A549 (cell line): Measurements from ENCODE around the gene ACSF3. TPM values are rescaled to one million over a fixed set of nuclear protein-coding genes. Genes with fewer than 3 reads are reported as not detected.

Experiments used
- ATAC-seq, 2 experiments: fragments of 200-7000 bp in 1 of 2; fragments of >200 bp in 1 of 2; cut with Nextera tagmentation in 1 of 2; cut with Tn5 transposase in 1 of 2; 3 replicates each; pipeline versions ENCODE4 v1.8.0 to v1.9.1; 2018 to 2020; ENCODE audit warnings: mild to moderate bottlenecking in 1 of 2, moderate library complexity in 1 of 2
- CTCF ChIA-PET: fragments of 300-600 bp; sonication (Branson Sonifier 250); formaldehyde crosslinking; extraction: SDS; loops from one replicate; lab custom pipeline; 2021; ENCODE audit warnings: antibody characterized with exemption, inconsistent platforms; lab: Yijun Ruan, JAX
- POLR2A ChIA-PET: fragments of 350-600 bp; formaldehyde crosslinking; extraction: SDS; loops from one replicate; lab custom pipeline; 2021; ENCODE audit warnings: antibody characterized with exemption, inconsistent platforms; lab: Yijun Ruan, JAX
- DNase-seq, 2 experiments: peaks; one replicate each; pipeline versions ENCODE4 v3.0.0 to v3.0.0-alpha.2; 2011 to 2016; ENCODE audit warnings: low read depth in 1 of 2, low spot score in 1 of 2
- FAIRE-seq: peaks from 2 replicates; lab custom pipeline; 2011; peaks lifted over from hg19 to GRCh38; lab: Jason Lieb, UNC
- H3K27ac ChIP-seq, 2 experiments: fragments of >200 bp; sonication (Bioruptor Twin); formaldehyde crosslinking; 3 replicates each; pipeline ENCODE4 v1.5.1; 2016 to 2017
- H3K4me1 ChIP-seq: fragments of >200 bp; sonication (Bioruptor Twin); formaldehyde crosslinking; 3 replicates; pipeline ENCODE4 v1.6.1; 2016
- H3K4me2 ChIP-seq: fragments of >200 bp; sonication (Bioruptor Twin); formaldehyde crosslinking; 3 replicates; pipeline ENCODE4 v1.6.1; 2016
- H3K4me3 ChIP-seq: fragments of >200 bp; sonication (Bioruptor Twin); formaldehyde crosslinking; 3 replicates; pipeline ENCODE4 v1.5.1; 2016
- H3K9me3 ChIP-seq: fragments of >200 bp; sonication (Bioruptor Twin); formaldehyde crosslinking; 3 replicates; pipeline ENCODE4 v1.6.1; 2016
- CBX2 ChIP-seq: fragments of 200-600 bp; sonication (generic); IDR thresholded peaks from 2 replicates; pipeline ENCODE4 v1.6.1; 2016; ENCODE audit warnings: low read depth, mild to moderate bottlenecking, borderline replicate concordance
- CBX8 ChIP-seq: fragments of 200-600 bp; sonication (generic); IDR thresholded peaks from 2 replicates; pipeline ENCODE4 v1.6.1; 2016
- CEBPB ChIP-seq, 2 experiments: fragments of >200 bp in 1 of 2; sonication (Bioruptor Twin) in 1 of 2; formaldehyde crosslinking in 1 of 2; IDR thresholded peaks; 2 replicates each; pipeline ENCODE4 v1.6.1; 2012 to 2016
- FOSL2 ChIP-seq, 2 experiments: fragments of 450-650 bp in 1 of 2; fragments of >200 bp in 1 of 2; sonication (Bioruptor Twin) in 1 of 2; formaldehyde crosslinking; IDR thresholded peaks; 2 replicates each; pipeline versions ENCODE4 v1.5.0 to v1.6.1; 2016 to 2020; ENCODE audit warnings: mild to moderate bottlenecking in 1 of 2, moderate library complexity in 1 of 2
- GATA3 ChIP-seq: IDR thresholded peaks from 2 replicates; pipeline ENCODE4 v1.6.1; 2012; ENCODE audit warnings: borderline replicate concordance
- HOXB13 ChIP-seq: fragments of 250-450 bp; sonication (Bioruptor Pico); IDR thresholded peaks from 2 replicates; pipeline ENCODE4 v1.5.0; 2020; ENCODE audit warnings: low read depth, mild to moderate bottlenecking, moderate library complexity
- HOXB5 ChIP-seq: fragments of 250-450 bp; sonication (Bioruptor Pico); IDR thresholded peaks from 2 replicates; pipeline ENCODE4 v1.5.0; 2020; ENCODE audit warnings: mild to moderate bottlenecking, moderate library complexity
- KDM1A ChIP-seq: fragments of 200-600 bp; sonication (generic); IDR thresholded peaks from 2 replicates; pipeline ENCODE4 v1.6.1; 2016; ENCODE audit warnings: low read depth, mild to moderate bottlenecking
- KDM5A ChIP-seq: fragments of 200-600 bp; sonication (generic); IDR thresholded peaks from 2 replicates; pipeline ENCODE4 v1.6.1; 2016; ENCODE audit warnings: antibody characterized with exemption, mild to moderate bottlenecking
- NFE2L2 ChIP-seq: fragments of 150-350 bp; conservative IDR thresholded peaks from 2 replicates; pipeline ENCODE4 v1.6.1; 2014; ENCODE audit warnings: low read length
- NPAS2 ChIP-seq: fragments of 250-450 bp; sonication (Bioruptor Pico); IDR thresholded peaks from 2 replicates; pipeline ENCODE4 v1.8.0; 2022; ENCODE audit warnings: mild to moderate bottlenecking, moderate library complexity, borderline replicate concordance
- POLR2A ChIP-seq: IDR thresholded peaks from 2 replicates; pipeline ENCODE4 v1.6.1; 2012; ENCODE audit warnings: mild to moderate bottlenecking, low read length
- RAD21 ChIP-seq, 2 experiments: fragments of >200 bp in 1 of 2; sonication (Bioruptor Twin) in 1 of 2; formaldehyde crosslinking in 1 of 2; IDR thresholded peaks in 1 of 2; conservative IDR thresholded peaks in 1 of 2; 2 replicates in 1 of 2; 3 replicates in 1 of 2; pipeline ENCODE4 v1.6.1; 2012 to 2018; ENCODE audit warnings: inconsistent platforms in 1 of 2
- TP53 ChIP-seq: fragments of 250-450 bp; sonication (Bioruptor Pico); IDR thresholded peaks from 2 replicates; pipeline ENCODE4 v1.5.0; 2021; ENCODE audit warnings: mild to moderate bottlenecking, moderate library complexity
- ZFP36 ChIP-seq: fragments of 450-650 bp; IDR thresholded peaks from 2 replicates; pipeline ENCODE4 v1.6.1; 2014; ENCODE audit warnings: borderline replicate concordance; ENCODE audit not compliant: partially characterized antibody
- ZNF302 ChIP-seq: fragments of 250-450 bp; sonication (Bioruptor Pico); IDR thresholded peaks from 2 replicates; pipeline ENCODE4 v1.9.0; 2021; ENCODE audit warnings: inconsistent platforms, mild to moderate bottlenecking, moderate library complexity
- ZSCAN20 ChIP-seq: fragments of 250-450 bp; sonication (Bioruptor Pico); IDR thresholded peaks from 2 replicates; pipeline ENCODE4 v1.8.0; 2022; ENCODE audit warnings: mild to moderate bottlenecking, moderate library complexity
- WGBS: methylation state at CpG from one replicate; pipeline ENCODE4 v1.1.6; 2017; ENCODE audit errors: missing lambda C conversion rate; 5-methylcytosine and 5-hydroxymethylcytosine counted together
- polyA plus RNA-seq, 4 experiments: library from polyadenylated mRNA; depleted of rRNA in 3 of 4; stranded (reverse); fragments of >200 nt; fragmentation: RNase III in 1 of 4; extraction: RNeasy Plus Mini Kit Qiagen cat#74134 plus additional on column Dnase treatment in 1 of 4; gene quantifications; 2 replicates in 3 of 4; 3 replicates in 1 of 4; pipeline ENCODE4 v1.2.3, GENCODE V29; 2011 to 2017
- TF ChIP-seq, protein P1 (sequence below): fragments of 150-350 bp; IDR thresholded peaks from 2 replicates; pipeline ENCODE4 v1.6.1; 2014; ENCODE audit warnings: low read depth, mild to moderate bottlenecking, low read length
- TF ChIP-seq, protein P2 (sequence below): fragments of >200 bp; sonication (Bioruptor Twin); formaldehyde crosslinking; IDR thresholded peaks from 3 replicates; pipeline ENCODE4 v1.5.1; 2016
- TF ChIP-seq, protein P3 (sequence below): fragments of >200 bp; sonication (Bioruptor Twin); formaldehyde crosslinking; IDR thresholded peaks from 2 replicates; pipeline ENCODE4 v1.6.1; 2016
- TF ChIP-seq, protein P4 (sequence below): IDR thresholded peaks from 2 replicates; pipeline ENCODE4 v1.6.1; 2012

Gene ACSF3
- polyA plus RNA-seq, 2 of the 4 experiments (the other 2 are of a cell fraction) = 9.8 to 13.1 TPM

DNA sequence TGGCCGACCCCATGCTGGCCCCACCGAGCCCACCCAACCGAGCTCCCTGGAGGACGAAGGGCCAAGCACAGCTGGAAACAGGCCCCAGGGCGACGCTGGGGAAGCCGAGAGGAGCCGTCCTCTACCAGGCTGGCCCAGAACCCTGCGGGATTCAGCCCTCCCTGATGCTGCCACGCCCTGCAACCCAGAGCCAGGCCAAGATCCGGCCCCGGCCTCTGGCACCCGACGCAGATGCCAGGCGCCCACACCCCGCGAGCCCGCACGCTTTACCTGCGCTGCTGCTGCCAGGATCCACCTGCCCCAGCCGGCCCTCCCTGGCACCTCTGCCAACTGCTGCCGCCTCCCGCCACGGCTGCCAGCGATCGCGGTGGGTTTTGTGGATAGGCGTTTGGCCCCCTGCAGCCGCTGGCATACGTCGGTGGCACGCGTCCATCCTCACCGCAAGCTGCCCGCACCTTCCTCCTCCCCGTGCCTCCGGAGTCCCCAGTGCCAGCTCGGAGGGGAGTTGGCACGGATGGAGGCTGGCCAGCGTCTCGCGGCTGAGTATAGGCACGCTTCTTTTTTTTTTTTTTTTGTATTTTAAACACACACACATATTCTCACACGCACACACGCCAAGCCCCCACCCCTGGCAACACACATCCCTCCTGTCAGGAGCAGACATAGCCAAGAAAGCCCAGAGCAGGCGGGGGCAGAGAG, 41.3 kb upstream of the ACSF3 start:
- H3K27ac ChIP-seq = peak overlapping the region; percentile 73 to 81
- H3K4me2 ChIP-seq = peak overlapping the region; percentile 98
- no peaks in the 10 kb centered on the region for H3K9me3 ChIP-seq
- peaks cover 14% of the 10 kb centered on the region; the same call in 1 of the 3 replicates for H3K4me1 ChIP-seq
- WGBS = 70% methylated on average over 43 of the region's 46 CpGs
- CTCF ChIA-PET = interaction anchor here (0.6 to 2.3 kb wide), 4 partner anchors 10 to 408 kb away, joined by 3 to 6 read pairs (median 3); no protein-coding TSS in a partner anchor
- H3K4me3 ChIP-seq = peak overlapping the region; percentile 49
- no peak for TF ChIP-seq NPAS2 (CRISPR knock-in tag)
- TF ChIP-seq POLR2A = peak; percentile 38; the same call in 1 of the 2 replicates
- no peak for TF ChIP-seq HOXB13
- DNase-seq = no peak
- no peak for FAIRE-seq
- ATAC-seq = no peak
- POLR2A ChIA-PET = no interaction called here

DNA sequence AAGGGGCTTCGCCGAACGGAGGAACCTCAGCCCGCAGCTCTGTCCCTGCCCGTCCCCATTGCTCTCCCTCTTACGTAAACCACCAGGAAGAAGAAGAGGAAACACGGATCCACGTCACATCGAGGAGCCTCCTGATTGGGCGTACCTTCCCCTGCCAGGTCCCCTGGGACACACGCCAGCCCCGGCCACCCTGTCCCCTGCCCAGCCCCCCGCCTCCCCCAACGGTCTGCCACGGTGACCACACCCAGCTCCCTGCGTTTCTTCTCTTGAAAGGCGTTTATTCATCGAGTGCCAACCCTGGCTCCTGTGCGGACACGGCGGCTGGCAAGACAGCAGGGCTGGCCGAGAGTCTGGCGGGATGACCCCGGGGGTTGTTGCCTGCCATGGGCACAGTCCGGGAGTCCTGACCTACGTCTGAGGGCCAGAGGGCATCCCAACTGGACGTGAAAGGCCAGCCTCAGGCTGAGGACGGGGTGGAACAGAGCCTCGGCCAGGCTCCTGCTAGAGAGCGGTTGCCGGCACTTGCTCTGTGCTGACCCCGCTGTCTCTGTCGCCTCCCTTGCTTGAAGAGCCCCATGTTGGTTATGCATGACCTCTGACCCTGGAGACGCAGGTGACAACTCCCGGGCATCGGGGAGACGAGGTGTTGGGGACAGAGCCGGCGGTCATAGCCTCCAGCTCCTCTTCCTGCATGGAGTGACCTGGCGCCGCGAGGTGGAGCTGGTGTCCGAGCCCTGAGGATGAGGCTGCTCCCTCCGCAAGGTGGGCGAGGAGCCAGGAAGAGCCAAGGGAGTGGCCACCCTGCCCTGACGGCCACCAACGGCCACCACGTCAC, 40.5 kb upstream of the ACSF3 start:
- TF ChIP-seq, protein P1, sequence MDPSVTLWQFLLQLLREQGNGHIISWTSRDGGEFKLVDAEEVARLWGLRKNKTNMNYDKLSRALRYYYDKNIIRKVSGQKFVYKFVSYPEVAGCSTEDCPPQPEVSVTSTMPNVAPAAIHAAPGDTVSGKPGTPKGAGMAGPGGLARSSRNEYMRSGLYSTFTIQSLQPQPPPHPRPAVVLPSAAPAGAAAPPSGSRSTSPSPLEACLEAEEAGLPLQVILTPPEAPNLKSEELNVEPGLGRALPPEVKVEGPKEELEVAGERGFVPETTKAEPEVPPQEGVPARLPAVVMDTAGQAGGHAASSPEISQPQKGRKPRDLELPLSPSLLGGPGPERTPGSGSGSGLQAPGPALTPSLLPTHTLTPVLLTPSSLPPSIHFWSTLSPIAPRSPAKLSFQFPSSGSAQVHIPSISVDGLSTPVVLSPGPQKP = no peak
- TF ChIP-seq RAD21 (conservative IDR thresholded peaks at IDR 0.05 in 1 of 2, IDR thresholded peaks at IDR 0.05 in 1 of 2) = 0 out of 5 replicates have a peak, but pooled peaks of 1 of the 2 experiments have one; percentile 5
- TF ChIP-seq CEBPB (IDR thresholded peaks at IDR 0.05) = peak in 1 of 2 experiments; percentile 41; a peak in 1 of 4 replicates
- TF ChIP-seq, protein P2, sequence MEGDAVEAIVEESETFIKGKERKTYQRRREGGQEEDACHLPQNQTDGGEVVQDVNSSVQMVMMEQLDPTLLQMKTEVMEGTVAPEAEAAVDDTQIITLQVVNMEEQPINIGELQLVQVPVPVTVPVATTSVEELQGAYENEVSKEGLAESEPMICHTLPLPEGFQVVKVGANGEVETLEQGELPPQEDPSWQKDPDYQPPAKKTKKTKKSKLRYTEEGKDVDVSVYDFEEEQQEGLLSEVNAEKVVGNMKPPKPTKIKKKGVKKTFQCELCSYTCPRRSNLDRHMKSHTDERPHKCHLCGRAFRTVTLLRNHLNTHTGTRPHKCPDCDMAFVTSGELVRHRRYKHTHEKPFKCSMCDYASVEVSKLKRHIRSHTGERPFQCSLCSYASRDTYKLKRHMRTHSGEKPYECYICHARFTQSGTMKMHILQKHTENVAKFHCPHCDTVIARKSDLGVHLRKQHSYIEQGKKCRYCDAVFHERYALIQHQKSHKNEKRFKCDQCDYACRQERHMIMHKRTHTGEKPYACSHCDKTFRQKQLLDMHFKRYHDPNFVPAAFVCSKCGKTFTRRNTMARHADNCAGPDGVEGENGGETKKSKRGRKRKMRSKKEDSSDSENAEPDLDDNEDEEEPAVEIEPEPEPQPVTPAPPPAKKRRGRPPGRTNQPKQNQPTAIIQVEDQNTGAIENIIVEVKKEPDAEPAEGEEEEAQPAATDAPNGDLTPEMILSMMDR = 0 out of 3 replicates have a peak, but pooled peaks have one; percentile 7
- TF ChIP-seq ZNF302 (CRISPR knock-in tag) = no peak
- no peak for TF ChIP-seq HOXB5 (CRISPR knock-in tag)
- no peak for TF ChIP-seq CBX8
- TF ChIP-seq FOSL2 (IDR thresholded peaks at IDR 0.05) = no peak
- no peak for TF ChIP-seq FOSL2 (CRISPR knock-in tag; IDR thresholded peaks at IDR 0.05)
- Histone ChIP-seq H3K27ac (peak overlapping the region; percentile 73 to 81), H3K4me2 (peak overlapping the region; percentile 98), H3K4me1 (peaks cover 14% of the 10 kb centered on the region; the same call in 1 of the 3 replicates), H3K4me3 (peak overlapping the region; percentile 49), H3K9me3 (no peaks in the 10 kb centered on the region)
- peak; percentile 48 to 78; a peak in 5 of 6 replicates for ATAC-seq
- WGBS = 48% methylated on average over 32 of the region's 48 CpGs
- peak; percentile 76 to 83 for DNase-seq
- CTCF ChIA-PET = interaction anchor here (0.8 to 2.3 kb wide), 4 partner anchors 9 to 114 kb away, joined by 3 to 6 read pairs (median 3); no protein-coding TSS in a partner anchor
- no peak for FAIRE-seq
- POLR2A ChIA-PET = no interaction called here

DNA sequence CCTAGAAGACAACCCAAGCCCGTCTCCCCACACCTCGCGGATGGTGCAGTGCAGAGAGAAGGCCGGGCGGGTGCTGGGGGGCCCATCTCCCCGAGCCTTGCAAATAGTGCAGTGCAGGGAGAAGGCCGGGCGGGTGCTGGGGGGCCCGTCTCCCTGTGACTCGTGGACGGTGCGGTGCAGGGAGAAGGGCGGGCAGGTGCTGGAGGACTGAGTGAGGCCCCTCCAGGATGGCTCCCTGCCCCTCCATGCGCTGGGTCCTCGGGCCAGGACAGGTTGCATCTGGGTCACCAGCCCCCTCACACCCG, 40.0 kb upstream of the ACSF3 start:
- Histone ChIP-seq H3K9me3 (no peaks in the 10 kb centered on the region), H3K4me3 (no peak overlapping the region), H3K4me1 (peaks cover 14% of the 10 kb centered on the region; the same call in 1 of the 3 replicates), H3K4me2 (peak overlapping the region; percentile 98), H3K27ac (peak overlapping the region in 1 of 2 experiments; percentile 81; a peak in 2 of 6 replicates)
- DNase-seq (no peak), ATAC-seq (no peak), FAIRE-seq (no peak)
- ChIA-PET POLR2A (no interaction called here), CTCF (interaction anchor here (1.0 to 2.3 kb wide), 3 partner anchors 8 to 113 kb away, joined by 3 to 6 read pairs (median 3); no protein-coding TSS in a partner anchor)
- TF ChIP-seq, protein P3, sequence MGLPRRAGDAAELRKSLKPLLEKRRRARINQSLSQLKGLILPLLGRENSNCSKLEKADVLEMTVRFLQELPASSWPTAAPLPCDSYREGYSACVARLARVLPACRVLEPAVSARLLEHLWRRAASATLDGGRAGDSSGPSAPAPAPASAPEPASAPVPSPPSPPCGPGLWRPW = no peak
- no peak for TF ChIP-seq GATA3
- no peak for TF ChIP-seq NFE2L2
- TF ChIP-seq KDM1A = no peak
- no peak for TF ChIP-seq TP53 (CRISPR knock-in tag)
- TF ChIP-seq, protein P4, sequence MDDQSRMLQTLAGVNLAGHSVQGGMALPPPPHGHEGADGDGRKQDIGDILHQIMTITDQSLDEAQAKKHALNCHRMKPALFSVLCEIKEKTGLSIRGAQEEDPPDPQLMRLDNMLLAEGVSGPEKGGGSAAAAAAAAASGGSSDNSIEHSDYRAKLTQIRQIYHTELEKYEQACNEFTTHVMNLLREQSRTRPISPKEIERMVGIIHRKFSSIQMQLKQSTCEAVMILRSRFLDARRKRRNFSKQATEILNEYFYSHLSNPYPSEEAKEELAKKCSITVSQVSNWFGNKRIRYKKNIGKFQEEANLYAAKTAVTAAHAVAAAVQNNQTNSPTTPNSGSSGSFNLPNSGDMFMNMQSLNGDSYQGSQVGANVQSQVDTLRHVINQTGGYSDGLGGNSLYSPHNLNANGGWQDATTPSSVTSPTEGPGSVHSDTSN = no peak
- no peak for TF ChIP-seq CBX8
- TF ChIP-seq ZFP36 = no peak
- TF ChIP-seq, protein P1 = no peak
- no peak for TF ChIP-seq CBX2
- no peak for TF ChIP-seq KDM5A
- no peak for TF ChIP-seq ZSCAN20 (CRISPR knock-in tag)
- WGBS = 90% methylated on average over 14 of the region's 16 CpGs
